HG02943 (cell line): Measurements from ENCODE around the gene CEP164.
"Not testable (repeated sequence)": the region's sequence is repeated elsewhere in the genome, so short reads cannot be mapped to it uniquely, and the experiment has no call there.

ENCODE experiments used
- ATAC-seq: cut with Tn5 transposase; IDR thresholded peaks from one replicate; pipeline ENCODE4 v1.9.1; 2021; ENCODE audit warnings: mild to moderate bottlenecking, low read depth, moderate library complexity; ENCODE audit not compliant: unreplicated experiment

Gene CEP164

GRCh38 chr11:117392001-117392690 is 64.5 kb downstream of the CEP164 start:
- ATAC-seq = no peak

- ATAC-seq = no peak
Measured at GRCh38 chr11:117392979-117393378, 65.3 kb downstream of the CEP164 start.

- ATAC-seq = no peak
Measured at GRCh38 chr11:117394221-117394925, 66.7 kb downstream of the CEP164 start.

GRCh38 chr11:117395476-117395875 is 67.8 kb downstream of the CEP164 start:
- no peak for ATAC-seq

- ATAC-seq = no peak
Measured at GRCh38 chr11:117396970-117397369, 69.3 kb downstream of the CEP164 start.

- ATAC-seq = not testable (repeated sequence)
Measured at GRCh38 chr11:117398618-117399017, 71.0 kb downstream of the CEP164 start.

- not testable (repeated sequence) for ATAC-seq
Measured at GRCh38 chr11:117399100-117399840, 71.6 kb downstream of the CEP164 start.

GRCh38 chr11:117405898-117406297 is 78.2 kb downstream of the CEP164 start:
- ATAC-seq = not testable (repeated sequence)

- ATAC-seq = no peak
Measured at GRCh38 chr11:117407016-117407415, 79.4 kb downstream of the CEP164 start.

- ATAC-seq = no peak
Measured at GRCh38 chr11:117408356-117408755, 80.7 kb downstream of the CEP164 start.

- no peak for ATAC-seq
Measured at GRCh38 chr11:117409511-117409910, 81.9 kb downstream of the CEP164 start.

GRCh38 chr11:117410238-117410637 is 82.6 kb downstream of the CEP164 start:
- ATAC-seq = no peak

- no peak for ATAC-seq
Measured at GRCh38 chr11:117410861-117411710, 83.4 kb downstream of the CEP164 start.

GRCh38 chr11:117411736-117412135 is 84.1 kb downstream of the CEP164 start:
- ATAC-seq = no peak

GRCh38 chr11:117412176-117412575 is 84.5 kb downstream of the CEP164 start:
- ATAC-seq = no peak

GRCh38 chr11:117412653-117413275 is 85.1 kb downstream of the CEP164 start:
- no peak for ATAC-seq

- ATAC-seq = no peak
Measured at GRCh38 chr11:117413616-117414015, 86.0 kb downstream of the CEP164 start.

GRCh38 chr11:117414724-117415123 is 87.1 kb downstream of the CEP164 start:
- no peak for ATAC-seq

GRCh38 chr11:117415358-117415896 is 87.8 kb downstream of the CEP164 start:
- ATAC-seq = no peak

- ATAC-seq = no peak
Measured at GRCh38 chr11:117417342-117417741, 89.7 kb downstream of the CEP164 start.
